ENCODE data around the gene PALD1. TPM values are rescaled to one million over a fixed set of nuclear protein-coding genes. Genes with fewer than 3 reads are reported as not detected.

Gene PALD1
- total RNA-seq, 1 donor from 2014 or later, result 1.8 TPM

DNA sequence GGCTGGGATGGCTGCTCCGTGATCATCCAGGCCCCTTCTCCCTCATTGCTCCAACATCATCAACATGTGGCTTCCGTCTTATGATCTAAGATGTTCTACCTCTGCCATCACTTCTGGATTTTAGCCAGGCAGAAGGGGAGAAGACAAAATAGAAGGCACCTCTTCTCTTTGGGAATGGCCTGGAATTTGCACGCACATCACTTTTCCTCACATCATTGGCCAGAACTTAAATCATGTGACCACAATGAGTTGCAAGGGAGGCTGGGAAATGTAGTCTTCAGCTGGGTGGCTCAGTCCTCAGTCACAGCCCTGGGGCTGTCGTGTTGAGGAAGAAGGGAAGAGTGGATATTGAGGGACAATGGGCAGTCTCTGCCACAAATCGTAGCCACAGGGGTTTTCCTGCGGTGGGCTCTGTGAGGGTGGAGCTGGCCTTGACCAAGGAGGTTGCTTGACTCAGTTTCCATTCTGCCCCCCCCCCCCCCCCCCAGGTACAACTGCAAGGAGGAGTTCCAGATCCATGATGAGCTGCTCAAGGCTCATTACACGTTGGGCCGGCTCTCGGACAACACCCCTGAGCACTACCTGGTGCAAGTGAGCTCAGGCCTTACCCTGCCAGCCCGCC is 50.3 kb downstream of the PALD1 start:
- Mint-ChIP-seq H3K27me3 (ENCODE audit: low read depth, unreplicated experiment) (peaks cover 9% of the 10 kb centered on the region), H3K4me3 (ENCODE audit: unreplicated experiment) (no peak overlapping the region), H3K27ac (ENCODE audit: unreplicated experiment) (no peak overlapping the region), H3K36me3 (ENCODE audit: low read depth, unreplicated experiment) (peaks cover 2% of the 10 kb centered on the region), H3K4me1 (ENCODE audit: low read depth, unreplicated experiment) (peaks cover 3% of the 10 kb centered on the region), H3K9me3 (ENCODE audit: unreplicated experiment) (no peaks in the 10 kb centered on the region)
- Histone ChIP-seq H3K4me3 (ENCODE audit: insufficient read depth, low read depth, low read length) (no peak overlapping the region), H3K4me2 (ENCODE audit: low read length) (no peak overlapping the region), H3K27ac (ENCODE audit: low read depth, low read length) (no peak overlapping the region), H3K27me3 (ENCODE audit: insufficient read depth, low read length) (no peaks in the 10 kb centered on the region), H3K9me3 (ENCODE audit: insufficient read depth, low read depth, low read length) (no peaks in the 10 kb centered on the region), H4K20me1 (ENCODE audit: insufficient read depth, low read length) (peaks cover 3% of the 10 kb centered on the region), H3K9ac (ENCODE audit: low read length) (no peak overlapping the region), H3K4me1 (ENCODE audit: insufficient read depth, low read length) (no peaks in the 10 kb centered on the region), H3K79me2 (ENCODE audit: insufficient read depth, low read length) (no peaks in the 10 kb centered on the region), H2AFZ (ENCODE audit: low read depth, low read length) (peak overlapping the region; percentile 11), H3K36me3 (ENCODE audit: insufficient read depth, low read length) (no peaks in the 10 kb centered on the region)
- peak; percentile 29 for FAIRE-seq
- peak; percentile 39 for DNase-seq (ENCODE audit: low read depth)
- TF ChIP-seq CTCF (IDR thresholded peaks at IDR 0.05; ENCODE audit: insufficient read depth, low read depth, low read length) (no peak), EZH2 (IDR thresholded peaks at IDR 0.05; ENCODE audit: insufficient read depth, low read length) (no peak)

DNA sequence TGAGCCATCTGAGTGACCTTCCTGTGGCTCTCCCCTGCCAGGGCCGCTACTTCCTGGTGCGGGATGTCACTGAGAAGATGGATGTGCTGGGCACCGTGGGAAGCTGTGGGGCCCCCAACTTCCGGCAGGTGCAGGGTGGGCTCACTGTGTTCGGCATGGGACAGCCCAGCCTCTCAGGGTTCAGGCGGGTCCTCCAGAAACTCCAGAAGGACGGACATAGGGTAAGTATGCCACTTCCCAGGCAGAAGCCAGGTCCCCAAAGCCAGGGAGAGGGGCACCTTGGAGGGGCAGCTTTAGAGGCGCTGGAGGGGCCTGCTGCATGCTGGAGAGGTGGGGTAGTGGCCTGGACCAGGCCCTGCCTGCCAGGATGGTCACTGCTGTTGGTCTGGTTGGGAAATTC is 51.3 kb downstream of the PALD1 start:
- TF ChIP-seq EZH2 (IDR thresholded peaks at IDR 0.05; ENCODE audit: insufficient read depth, low read length) (no peak), CTCF (IDR thresholded peaks at IDR 0.05; ENCODE audit: insufficient read depth, low read depth, low read length) (no peak)
- FAIRE-seq (no peak), DNase-seq (ENCODE audit: low read depth) (no peak)
- Histone ChIP-seq H4K20me1 (ENCODE audit: insufficient read depth, low read length) (peaks cover 3% of the 10 kb centered on the region), H3K4me2 (ENCODE audit: low read length) (no peak overlapping the region), H3K79me2 (ENCODE audit: insufficient read depth, low read length) (no peaks in the 10 kb centered on the region), H3K4me1 (ENCODE audit: insufficient read depth, low read length) (no peaks in the 10 kb centered on the region), H3K9ac (ENCODE audit: low read length) (no peak overlapping the region), H2AFZ (ENCODE audit: low read depth, low read length) (no peak overlapping the region), H3K27me3 (ENCODE audit: insufficient read depth, low read length) (no peaks in the 10 kb centered on the region), H3K27ac (ENCODE audit: low read depth, low read length) (no peak overlapping the region), H3K36me3 (ENCODE audit: insufficient read depth, low read length) (no peaks in the 10 kb centered on the region), H3K9me3 (ENCODE audit: insufficient read depth, low read depth, low read length) (no peaks in the 10 kb centered on the region), H3K4me3 (ENCODE audit: insufficient read depth, low read depth, low read length) (no peak overlapping the region)
- H3K4me1 Mint-ChIP-seq (ENCODE audit: low read depth, unreplicated experiment), result peaks cover 3% of the 10 kb centered on the region
- H3K4me3 Mint-ChIP-seq (ENCODE audit: unreplicated experiment), result no peak overlapping the region
- H3K36me3 Mint-ChIP-seq (ENCODE audit: low read depth, unreplicated experiment), result peaks cover 2% of the 10 kb centered on the region
- peaks cover 14% of the 10 kb centered on the region for H3K27me3 Mint-ChIP-seq (ENCODE audit: low read depth, unreplicated experiment)
- no peak overlapping the region for H3K27ac Mint-ChIP-seq (ENCODE audit: unreplicated experiment)
- H3K9me3 Mint-ChIP-seq (ENCODE audit: unreplicated experiment), result no peaks in the 10 kb centered on the region

DNA sequence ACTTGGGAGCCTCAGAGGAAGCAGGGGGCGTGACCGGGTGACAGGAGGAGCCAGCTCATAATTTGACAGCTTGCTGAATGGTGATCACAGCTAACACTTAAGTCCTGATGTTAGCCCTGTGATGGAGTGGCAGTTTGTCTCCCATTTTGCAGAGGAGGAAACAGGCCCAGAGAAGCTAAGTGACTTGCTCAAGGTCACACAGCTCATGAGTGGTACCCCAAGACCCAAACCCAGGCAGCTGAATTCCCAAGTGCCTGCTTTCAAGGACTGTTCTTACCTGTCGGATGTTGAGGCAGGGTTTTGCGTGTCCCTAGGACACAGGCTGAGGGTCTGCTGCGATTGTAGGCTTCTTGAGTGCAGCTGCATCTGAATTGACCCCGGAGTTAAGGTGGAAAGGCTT is 51.7 kb downstream of the PALD1 start:
- H3K4me1 Mint-ChIP-seq (ENCODE audit: low read depth, unreplicated experiment), result peaks cover 3% of the 10 kb centered on the region
- H3K9me3 Mint-ChIP-seq (ENCODE audit: unreplicated experiment), result no peaks in the 10 kb centered on the region

More for the DNA sequence above, 51.7 kb downstream of the PALD1 start:
- no peaks in the 10 kb centered on the region for H3K79me2 ChIP-seq (ENCODE audit: insufficient read depth, low read length)
- H2AFZ ChIP-seq (ENCODE audit: low read depth, low read length), result no peak overlapping the region
- Mint-ChIP-seq H3K27ac (ENCODE audit: unreplicated experiment) (no peak overlapping the region), H3K36me3 (ENCODE audit: low read depth, unreplicated experiment) (peaks cover 2% of the 10 kb centered on the region), H3K27me3 (ENCODE audit: low read depth, unreplicated experiment) (peaks cover 14% of the 10 kb centered on the region), H3K4me3 (ENCODE audit: unreplicated experiment) (no peak overlapping the region)
- DNase-seq (ENCODE audit: low read depth) (no peak), FAIRE-seq (no peak)
- H3K27ac ChIP-seq (ENCODE audit: low read depth, low read length), result no peak overlapping the region
- no peaks in the 10 kb centered on the region for H3K9me3 ChIP-seq (ENCODE audit: insufficient read depth, low read depth, low read length)
- no peaks in the 10 kb centered on the region for H3K36me3 ChIP-seq (ENCODE audit: insufficient read depth, low read length)
- peaks cover 3% of the 10 kb centered on the region for H4K20me1 ChIP-seq (ENCODE audit: insufficient read depth, low read length)
- no peak overlapping the region for H3K4me3 ChIP-seq (ENCODE audit: insufficient read depth, low read depth, low read length)
- H3K27me3 ChIP-seq (ENCODE audit: insufficient read depth, low read length), result no peaks in the 10 kb centered on the region
- H3K4me2 ChIP-seq (ENCODE audit: low read length), result no peak overlapping the region
- H3K9ac ChIP-seq (ENCODE audit: low read length), result no peak overlapping the region
- no peak for TF ChIP-seq CTCF (IDR thresholded peaks at IDR 0.05; ENCODE audit: insufficient read depth, low read depth, low read length)
- no peak for TF ChIP-seq EZH2 (IDR thresholded peaks at IDR 0.05; ENCODE audit: insufficient read depth, low read length)
- H3K4me1 ChIP-seq (ENCODE audit: insufficient read depth, low read length), result no peaks in the 10 kb centered on the region
